HepG2 (cell line): Measurements from ENCODE around the gene GPS1. TPM values are rescaled to one million over a fixed set of nuclear protein-coding genes. Genes with fewer than 3 reads are reported as not detected.

ENCODE experiments used
- ATAC-seq: fragments of 200-7000 bp; cut with Tn5 transposase; 3 replicates; pipeline ENCODE4 v1.9.1; 2020; ENCODE audit warnings: mild to moderate bottlenecking, moderate library complexity
- BruUV-seq: library from RNA; stranded (reverse); fragments of 400-500 nt; replicated peaks from 2 replicates; lab custom pipeline; 2021; lab: Mats Ljungman, UMichigan
- CTCF ChIA-PET: fragments of 300-600 bp; formaldehyde crosslinking; extraction: SDS; loops from one replicate; lab custom pipeline; 2021; ENCODE audit warnings: low total read pairs, inconsistent platforms, low intra/inter-chr PET ratio; lab: Yijun Ruan, JAX
- POLR2A ChIA-PET: fragments of 350-600 bp; sonication (Branson Sonifier 250); formaldehyde crosslinking; loops from one replicate; lab custom pipeline; 2020; ENCODE audit warnings: antibody characterized with exemption, inconsistent platforms; lab: Yijun Ruan, JAX
- DNase-seq: peaks from one replicate; pipeline ENCODE4 v3.0.0-alpha.2; 2015; ENCODE audit warnings: low spot score
- FAIRE-seq: peaks from 3 replicates; lab custom pipeline; 2011; peaks lifted over from hg19 to GRCh38; lab: Jason Lieb, UNC
- H2AFZ ChIP-seq: one replicate; pipeline ENCODE4 v1.6.1; 2011; ENCODE audit warnings: low read length, inconsistent platforms
- H3K27ac ChIP-seq: fragments of 300-600 bp; 3 replicates; pipeline ENCODE4 v1.8.0; 2011; ENCODE audit warnings: mixed run types, mild to moderate bottlenecking, mixed read lengths, low read length, inconsistent platforms; ENCODE audit not compliant: insufficient read depth; ENCODE audit errors: extremely low read length
- H3K27me3 ChIP-seq, 2 experiments: fragments of 200-600 bp in 1 of 2; 2 replicates in 1 of 2; 3 replicates in 1 of 2; pipeline versions ENCODE4 v1.6.0 to v1.8.0; 2011; ENCODE audit warnings: low read length in 2 of 2, mild to moderate bottlenecking in 2 of 2, moderate library complexity in 2 of 2, inconsistent platforms in 1 of 2; ENCODE audit not compliant: insufficient read depth in 2 of 2, control insufficient read depth in 1 of 2
- H3K36me3 ChIP-seq, 2 experiments: fragments of 200-600 bp in 1 of 2; replicated peaks in 1 of 2; 2 replicates in 1 of 2; 3 replicates in 1 of 2; pipeline versions ENCODE4 v1.5.1 to v1.8.0; 2011; ENCODE audit warnings: low read length in 2 of 2, inconsistent platforms in 1 of 2; ENCODE audit not compliant: insufficient read depth in 2 of 2, control insufficient read depth in 1 of 2
- H3K4me1 ChIP-seq: 2 replicates; pipeline ENCODE4 v1.5.1; 2012; ENCODE audit warnings: low read length, inconsistent platforms; ENCODE audit not compliant: insufficient read depth
- H3K4me2 ChIP-seq: 2 replicates; pipeline ENCODE4 v1.6.0; 2011; ENCODE audit warnings: low read depth, low read length, inconsistent platforms
- H3K4me3 ChIP-seq, 3 experiments: fragments of 200-600 bp in 1 of 3; sonication (generic), shearing (Covaris generic) in 1 of 3; replicated peaks in 1 of 3; 2 replicates each; pipeline ENCODE4 v1.5.1; 2011 to 2016; ENCODE audit warnings: low read length in 3 of 3, inconsistent platforms in 2 of 3, low read depth in 2 of 3, mild to moderate bottlenecking in 2 of 3, control low read depth in 1 of 3, mixed read lengths in 1 of 3; ENCODE audit not compliant: insufficient read depth in 1 of 3
- H3K79me2 ChIP-seq: one replicate; pipeline ENCODE4 v1.6.1; 2011; ENCODE audit warnings: low read length, inconsistent platforms; ENCODE audit not compliant: insufficient read depth
- H3K9ac ChIP-seq: 2 replicates; pipeline ENCODE4 v1.6.0; 2011; ENCODE audit warnings: mild to moderate bottlenecking, low read depth, low read length, inconsistent platforms; ENCODE audit not compliant: insufficient read depth
- H3K9me3 ChIP-seq: 2 replicates; pipeline ENCODE4 v1.5.1; 2012; ENCODE audit warnings: mild to moderate bottlenecking, low read length
- H4K20me1 ChIP-seq: 2 replicates; pipeline ENCODE4 v1.6.0; 2011; ENCODE audit warnings: inconsistent platforms, mild to moderate bottlenecking, low read length, moderate library complexity; ENCODE audit not compliant: insufficient read depth
- AGO1 ChIP-seq: fragments of 200-400 bp; formaldehyde crosslinking; IDR thresholded peaks from 2 replicates; pipeline ENCODE4 v1.6.1; 2017; ENCODE audit warnings: mild to moderate bottlenecking, low read depth, low read length, moderate library complexity; ENCODE audit not compliant: poor library complexity, severe bottlenecking
- ASH2L ChIP-seq: fragments of 300-600, 200-600 bp; sonication (generic); IDR thresholded peaks from 2 replicates; pipeline ENCODE4 v1.7.0; 2017; ENCODE audit warnings: low read depth, mild to moderate bottlenecking, moderate library complexity, mixed read lengths, low read length; ENCODE audit not compliant: insufficient read length
- ATF7 ChIP-seq, 2 experiments: fragments of 450-650 bp in 1 of 2; sonication (generic) in 1 of 2; formaldehyde crosslinking in 1 of 2; IDR thresholded peaks; 2 replicates each; pipeline versions ENCODE4 v1.4.0 to v1.6.1; 2016 to 2020; ENCODE audit warnings: antibody characterized with exemption in 1 of 2, mild to moderate bottlenecking in 1 of 2, missing genetic modification reagents in 1 of 2
- ESRRA ChIP-seq: sonication (generic); formaldehyde crosslinking; IDR thresholded peaks from 2 replicates; pipeline ENCODE4 v1.5.1; 2020; ENCODE audit warnings: mild to moderate bottlenecking, low read depth, missing genetic modification reagents
- GMEB2 ChIP-seq: IDR thresholded peaks from 2 replicates; pipeline ENCODE4 v1.6.1; 2016; ENCODE audit warnings: missing biosample characterization, missing genetic modification reagents, low read depth
- HMGXB4 ChIP-seq, 2 experiments: sonication (generic) in 1 of 2; formaldehyde crosslinking in 1 of 2; IDR thresholded peaks; 2 replicates each; pipeline versions ENCODE4 v1.4.0 to v1.6.1; 2018 to 2020; ENCODE audit warnings: missing genetic modification reagents in 2 of 2, borderline replicate concordance in 1 of 2, low read depth in 1 of 2, mild to moderate bottlenecking in 1 of 2, missing biosample characterization in 1 of 2
- KDM5A ChIP-seq: fragments of 200-600 bp; sonication (generic); IDR thresholded peaks from 2 replicates; pipeline ENCODE4 v1.7.0; 2018; ENCODE audit warnings: antibody characterized with exemption, mild to moderate bottlenecking, low read length, borderline replicate concordance
- RBM22 ChIP-seq: fragments of 200-400 bp; formaldehyde crosslinking; optimal IDR thresholded peaks from 2 replicates; pipeline ENCODE3; 2017; ENCODE audit warnings: mild to moderate bottlenecking, low read length, moderate library complexity
- STAT5B ChIP-seq: sonication (generic); formaldehyde crosslinking; IDR thresholded peaks from 2 replicates; pipeline ENCODE4 v1.4.0; 2020; ENCODE audit warnings: missing genetic modification reagents
- ZC3H4 ChIP-seq: sonication (generic); formaldehyde crosslinking; IDR thresholded peaks from 2 replicates; pipeline ENCODE4 v1.4.0; 2020; ENCODE audit warnings: missing genetic modification reagents, borderline replicate concordance
- ZFYVE20 ChIP-seq: sonication (generic); formaldehyde crosslinking; IDR thresholded peaks from 2 replicates; pipeline ENCODE4 v1.8.0; 2023; ENCODE audit warnings: low read depth, mild to moderate bottlenecking, moderate library complexity, missing genetic modification reagents, borderline replicate concordance
- ZNF136 ChIP-seq: sonication (generic); formaldehyde crosslinking; IDR thresholded peaks from 2 replicates; pipeline ENCODE4 v1.8.1; 2022; ENCODE audit warnings: low read depth, mild to moderate bottlenecking, moderate library complexity, missing genetic modification reagents
- ZNF234 ChIP-seq: sonication (generic); formaldehyde crosslinking; conservative IDR thresholded peaks from 2 replicates; pipeline ENCODE4 v1.5.1; 2020; ENCODE audit warnings: mild to moderate bottlenecking, missing genetic modification reagents
- ZNF776 ChIP-seq: sonication (generic); formaldehyde crosslinking; IDR thresholded peaks from 2 replicates; pipeline ENCODE4 v1.4.0; 2020; ENCODE audit warnings: mild to moderate bottlenecking, missing genetic modification reagents
- WGBS: methylation state at CpG from one replicate; pipeline ENCODE4 v1.1.6; 2017; ENCODE audit warnings: low lambda C conversion rate; 5-methylcytosine and 5-hydroxymethylcytosine counted together
- in situ Hi-C: cut with HindIII; loops from 2 replicates; pipeline ENCODE4 v1.10.0; 2017; ENCODE audit warnings: low pct_unique_long_range_greater_than_20kb; ENCODE audit not compliant: extremely low pct_ligation_motif_present
- intact Hi-C: fragments of 100-400 bp; cut with micrococcal nuclease; formaldehyde crosslinking; loops from one replicate; pipeline ENCODE4 v1.10.0; 2022; ENCODE audit not compliant: unreplicated experiment
- polyA plus RNA-seq, 8 experiments: library from polyadenylated mRNA; depleted of rRNA in 3 of 8; stranded (reverse) in 7 of 8; unstranded in 1 of 8; fragments of >200 nt; fragmentation: Illumina TruSeq in 4 of 8; extraction: Trizol in 4 of 8; gene quantifications; 2 replicates each; pipeline versions ENCODE4 v1.2.1 to v1.2.3, GENCODE V29; 2011 to 2016; ENCODE audit warnings: low read depth in 4 of 8, missing spikeins in 1 of 8, mixed read lengths in 1 of 8; ENCODE audit not compliant: insufficient read depth in 1 of 8
- total RNA-seq, 5 experiments: library from RNA; depleted of rRNA; stranded (reverse); fragments of >200 nt; fragmentation: Illumina TruSeq; extraction: Trizol; gene quantifications; 2 replicates each; pipeline ENCODE4 v1.2.3, GENCODE V29; 2016; ENCODE audit warnings: low read depth in 1 of 5
- TF ChIP-seq, protein P1 (sequence below): sonication (generic); formaldehyde crosslinking; IDR thresholded peaks from 2 replicates; pipeline ENCODE4 v1.4.0; 2020; ENCODE audit warnings: missing genetic modification reagents
- TF ChIP-seq, protein P2 (sequence below): sonication (generic); formaldehyde crosslinking; IDR thresholded peaks from 2 replicates; pipeline ENCODE4 v1.4.0; 2020; ENCODE audit warnings: missing genetic modification reagents

Gene GPS1
- total and polyA plus RNA-seq, 2 of the 13 experiments (the other 11 are each of a cell fraction or from before 2014, with no cell fraction given), result 124 to 128 TPM

DNA sequence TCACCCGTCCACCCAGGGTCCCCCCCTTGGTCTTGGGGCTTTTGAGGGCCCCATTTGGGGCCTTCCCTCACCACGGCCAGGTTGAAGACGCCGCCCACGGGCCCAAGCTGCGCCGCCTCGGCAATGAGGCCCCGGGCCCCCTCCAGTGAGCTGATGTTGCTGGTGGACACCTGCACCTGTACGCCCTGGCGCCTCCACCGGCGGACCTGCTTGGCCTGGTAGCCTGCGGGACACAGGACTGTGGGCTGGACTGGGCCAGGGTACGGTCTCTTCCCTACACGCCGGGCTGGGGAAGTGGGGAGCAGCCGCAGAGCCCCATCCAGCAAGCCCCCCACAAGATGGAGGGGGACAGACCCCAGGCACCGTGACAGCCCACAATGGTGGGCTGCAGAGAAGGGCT is 30.8 kb downstream of the GPS1 start (continued):
- TF ChIP-seq HMGXB4 (CRISPR knock-in tag; IDR thresholded peaks at IDR 0.05; ENCODE audit: borderline replicate concordance in 1 of 2, low read depth in 1 of 2) (no peak), ASH2L (no peak), AGO1 (peak; percentile 39), ZC3H4 (CRISPR knock-in tag) (no peak), ZFYVE20 (CRISPR knock-in tag) (no peak)
- TF ChIP-seq, protein P1, sequence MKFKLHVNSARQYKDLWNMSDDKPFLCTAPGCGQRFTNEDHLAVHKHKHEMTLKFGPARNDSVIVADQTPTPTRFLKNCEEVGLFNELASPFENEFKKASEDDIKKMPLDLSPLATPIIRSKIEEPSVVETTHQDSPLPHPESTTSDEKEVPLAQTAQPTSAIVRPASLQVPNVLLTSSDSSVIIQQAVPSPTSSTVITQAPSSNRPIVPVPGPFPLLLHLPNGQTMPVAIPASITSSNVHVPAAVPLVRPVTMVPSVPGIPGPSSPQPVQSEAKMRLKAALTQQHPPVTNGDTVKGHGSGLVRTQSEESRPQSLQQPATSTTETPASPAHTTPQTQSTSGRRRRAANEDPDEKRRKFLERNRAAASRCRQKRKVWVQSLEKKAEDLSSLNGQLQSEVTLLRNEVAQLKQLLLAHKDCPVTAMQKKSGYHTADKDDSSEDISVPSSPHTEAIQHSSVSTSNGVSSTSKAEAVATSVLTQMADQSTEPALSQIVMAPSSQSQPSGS (CRISPR knock-in tag), result no peak

- Histone ChIP-seq H3K9me3 (no peaks in the 10 kb centered on the region), H2AFZ (no peak overlapping the region), H3K4me2 (no peak overlapping the region), H3K36me3 (peaks cover 80 to 93% of the 10 kb centered on the region in 2 experiments), H4K20me1 (peaks cover 65% of the 10 kb centered on the region), H3K27me3 (no peaks in the 10 kb centered on the region), H3K4me1 (no peaks in the 10 kb centered on the region), H3K4me3 (no peak overlapping the region), H3K9ac (no peak overlapping the region), H3K27ac (no peak overlapping the region), H3K79me2 (peaks cover 5% of the 10 kb centered on the region)
- BruUV-seq, result TSS peak; percentile 47
- no peak for DNase-seq
- ChIA-PET POLR2A (no interaction called here), CTCF (no interaction called here)
- FAIRE-seq, result no peak
- WGBS, result 98% methylated on average over 24 of the region's 24 CpGs
- intact Hi-C loops, result no loop called here
- in situ Hi-C loops, result no loop called here
- no peak for ATAC-seq
- TF ChIP-seq ZNF234 (no peak), GMEB2 (CRISPR knock-in tag) (no peak), ESRRA (0 out of 2 replicates have a peak, but pooled peaks have one; percentile 17), KDM5A (no peak), ZNF776 (CRISPR knock-in tag) (0 out of 2 replicates have a peak, but pooled peaks have one; percentile 19), STAT5B (CRISPR knock-in tag) (no peak), RBM22 (peak; percentile 74), ZNF136 (no peak), ATF7 (IDR thresholded peaks at IDR 0.05) (no peak), ATF7 (CRISPR knock-in tag; IDR thresholded peaks at IDR 0.05) (no peak)
- TF ChIP-seq, protein P2, sequence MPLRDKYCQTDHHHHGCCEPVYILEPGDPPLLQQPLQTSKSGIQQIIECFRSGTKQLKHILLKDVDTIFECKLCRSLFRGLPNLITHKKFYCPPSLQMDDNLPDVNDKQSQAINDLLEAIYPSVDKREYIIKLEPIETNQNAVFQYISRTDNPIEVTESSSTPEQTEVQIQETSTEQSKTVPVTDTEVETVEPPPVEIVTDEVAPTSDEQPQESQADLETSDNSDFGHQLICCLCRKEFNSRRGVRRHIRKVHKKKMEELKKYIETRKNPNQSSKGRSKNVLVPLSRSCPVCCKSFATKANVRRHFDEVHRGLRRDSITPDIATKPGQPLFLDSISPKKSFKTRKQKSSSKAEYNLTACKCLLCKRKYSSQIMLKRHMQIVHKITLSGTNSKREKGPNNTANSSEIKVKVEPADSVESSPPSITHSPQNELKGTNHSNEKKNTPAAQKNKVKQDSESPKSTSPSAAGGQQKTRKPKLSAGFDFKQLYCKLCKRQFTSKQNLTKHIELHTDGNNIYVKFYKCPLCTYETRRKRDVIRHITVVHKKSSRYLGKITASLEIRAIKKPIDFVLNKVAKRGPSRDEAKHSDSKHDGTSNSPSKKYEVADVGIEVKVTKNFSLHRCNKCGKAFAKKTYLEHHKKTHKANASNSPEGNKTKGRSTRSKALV (CRISPR knock-in tag), result no peak
These were observed 31.3 kb downstream of the GPS1 start for GRCh38 chr17:82083009-82083408.
